Measurements from ENCODE around the gene NBPF14. TPM values are rescaled to one million over a fixed set of nuclear protein-coding genes. Genes with fewer than 3 reads are reported as not detected.

NBPF14 gene
- total RNA-seq, 1 donor from 2014 or later = 17.9 TPM

Other genes with a start within 250 kb of the NBPF14 start
- gene PPIAL4G, start 112.7 kb downstream of the NBPF14 start, total RNA-seq = 0.03 TPM in 1 of 2 replicates, not detected in the other
- 39.2 and 64.9 TPM in 2 replicates for gene NUDT4B, start 152.8 kb upstream of the NBPF14 start, total RNA-seq
- gene PDE4DIP, start 248.4 kb upstream of the NBPF14 start, total RNA-seq = 325 and 408 TPM in 2 replicates